Stimulated activated CD4-positive, alpha-beta T cell treated with anti-CD3 and anti-CD28 coated beads, Interleukin-4, amount 100 ng/mL, for 4 hours (primary cell): ENCODE results near the gene SUOX.
"Not testable (repeated sequence)": the region's sequence is repeated elsewhere in the genome, so short reads cannot be mapped to it uniquely, and the experiment has no call there.

Experiments used
- DNase-seq, 2 experiments: peaks; one replicate each; pipeline ENCODE4 v3.0.0-alpha.2; 2020

The SUOX gene

GRCh38 chr12:55996715-55997534 is at the start of gene SUOX:
SUOX (plus strand) TSS chr12:55997276; CDS start chr12:56002222, 4,946 bp downstream.
- no peak for DNase-seq

DNA sequence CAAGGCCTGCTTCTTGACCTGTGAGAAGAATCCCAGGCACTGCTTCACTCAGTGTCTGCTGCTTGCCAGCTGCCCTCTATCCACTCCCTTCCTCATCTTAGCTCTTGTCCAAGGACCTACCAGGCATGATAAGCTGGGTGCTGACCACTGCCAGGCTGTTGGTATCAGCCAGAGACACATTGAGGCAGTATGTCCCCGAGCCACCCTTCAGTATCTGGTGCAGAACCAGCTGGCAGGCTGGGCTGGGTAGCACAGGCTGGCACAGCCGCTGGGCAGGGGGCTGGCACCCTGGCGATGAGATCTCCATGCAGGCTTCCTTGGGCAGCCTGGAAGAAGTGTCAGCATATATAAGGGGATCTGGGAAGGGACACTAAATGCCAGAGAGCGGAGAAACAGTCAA is 41.7 kb upstream of the SUOX start:
- no peak for DNase-seq

- peak in 1 of 2 experiments; percentile 44 for DNase-seq
Observed at GRCh38 chr12:55955800-55956508, 41.1 kb upstream of the SUOX start.

GRCh38 chr12:55957106-55957859 is 39.8 kb upstream of the SUOX start:
- no peak for DNase-seq

- no peak for DNase-seq
Observed at GRCh38 chr12:55963760-55964159, 33.3 kb upstream of the SUOX start.

- no peak for DNase-seq
Observed at GRCh38 chr12:55965240-55965639, 31.8 kb upstream of the SUOX start.

DNA sequence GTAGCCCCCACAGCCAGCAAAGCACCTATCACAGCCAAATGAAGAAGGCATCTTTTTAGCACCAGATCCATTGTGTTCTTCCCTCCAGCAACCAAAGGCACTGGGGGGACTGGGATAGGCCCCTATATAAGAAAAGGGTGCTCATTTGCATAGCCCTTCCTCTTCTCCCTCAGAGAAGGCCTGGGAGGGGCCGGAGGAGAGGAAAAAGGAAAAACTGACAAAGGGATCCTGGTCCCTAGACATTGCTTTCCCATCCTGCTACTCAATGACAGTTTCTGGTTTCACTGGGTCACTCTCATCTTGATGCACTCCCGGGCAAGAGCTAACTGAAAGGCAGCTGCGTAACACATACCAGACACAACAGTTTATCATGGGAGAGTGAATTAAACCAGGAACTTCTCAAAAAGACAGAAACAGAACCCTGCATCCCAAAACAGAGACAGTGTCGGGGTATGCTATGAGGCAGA is 31.1 kb upstream of the SUOX start, which contains the start of gene PMEL:
Gene PMEL, minus strand, starts transcription at position 102 of the 467 bp plus-strand sequence. Its CDS starts 31 bp downstream, at position 71.
- DNase-seq: no peak

GRCh38 chr12:55966408-55967281 is 30.4 kb upstream of the SUOX start, which contains the start of gene CDK2:
CDK2 (plus strand) TSS chr12:55966830; CDS start chr12:55967009, 179 bp downstream.
- DNase-seq: peak; percentile 88 to 92

GRCh38 chr12:55969356-55969755 is 27.7 kb upstream of the SUOX start:
- no peak for DNase-seq

GRCh38 chr12:55970775-55971174 is 26.3 kb upstream of the SUOX start:
- DNase-seq: no peak

GRCh38 chr12:55972042-55972441 is 25.0 kb upstream of the SUOX start:
- DNase-seq: no peak

DNA sequence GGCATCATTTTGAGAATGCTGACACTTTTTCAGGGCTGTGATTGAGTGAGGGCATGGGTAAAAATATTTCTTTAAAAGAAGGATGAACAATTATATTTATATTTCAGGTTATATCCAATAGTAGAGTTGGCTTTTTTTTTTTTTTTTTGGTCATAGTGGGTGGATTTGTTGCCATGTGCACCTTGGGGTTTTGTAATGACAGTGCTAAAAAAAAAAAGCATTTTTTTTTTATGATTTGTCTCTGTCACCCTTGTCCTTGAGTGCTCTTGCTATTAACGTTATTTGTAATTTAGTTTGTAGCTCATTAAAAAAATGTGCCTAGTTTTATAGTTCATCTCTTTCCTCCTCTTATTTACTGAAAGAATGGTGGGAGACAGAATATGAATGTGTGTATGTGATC is 24.6 kb upstream of the SUOX start:
- DNase-seq: no peak

- DNase-seq: no peak
Observed at GRCh38 chr12:55972911-55973598, 24.0 kb upstream of the SUOX start.

- peak; percentile 90 to 99 for DNase-seq
Observed at GRCh38 chr12:55973599-55974307, 23.3 kb upstream of the SUOX start, which contains the start of gene RAB5B. RAB5B (plus strand) TSS chr12:55974078; CDS start chr12:55986961, 12,883 bp downstream.

- no peak for DNase-seq
Observed at GRCh38 chr12:55974308-55974730, 22.8 kb upstream of the SUOX start.

DNA sequence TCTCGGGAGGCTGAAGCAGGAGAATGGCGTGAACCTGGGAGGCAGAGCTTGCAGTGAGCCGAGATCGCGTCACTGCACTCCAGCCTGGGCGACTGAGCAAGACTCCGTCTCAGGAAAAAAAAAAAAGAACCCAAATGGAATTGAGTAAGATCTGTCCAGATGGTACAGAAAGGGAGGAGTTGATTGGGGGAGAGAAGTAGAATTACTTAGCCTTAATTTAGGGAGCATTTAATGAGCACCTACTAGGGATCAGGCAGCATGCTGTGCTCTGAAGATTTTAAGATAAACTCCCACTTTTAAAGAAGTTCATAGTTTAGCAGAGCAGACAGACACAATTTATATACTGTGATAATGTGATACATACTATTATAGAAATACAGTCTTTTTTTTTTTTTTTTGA is 18.7 kb upstream of the SUOX start:
- DNase-seq: no peak

DNA sequence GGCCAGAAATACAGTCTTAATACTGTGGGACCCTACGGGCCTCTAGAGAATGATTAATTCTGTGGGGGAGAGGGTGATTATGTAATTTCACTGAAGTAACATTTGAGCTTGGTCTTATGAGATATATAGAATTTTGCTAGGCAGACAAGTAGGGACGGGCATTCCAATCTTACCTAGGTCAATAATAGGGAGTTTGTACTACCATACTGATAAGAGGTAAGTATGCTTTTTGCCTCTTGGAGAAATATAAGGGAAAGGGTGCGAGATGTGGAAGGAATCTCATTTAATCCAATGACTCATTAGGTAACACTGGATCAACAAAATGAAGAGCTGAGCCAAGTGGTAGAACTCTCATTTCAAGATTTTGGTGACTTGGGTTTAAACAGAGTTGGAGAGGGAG is 18.0 kb upstream of the SUOX start:
- DNase-seq: no peak

- not testable (repeated sequence) for DNase-seq
Observed at GRCh38 chr12:55981882-55982281, 15.2 kb upstream of the SUOX start.

GRCh38 chr12:55982319-55982936 is 14.6 kb upstream of the SUOX start:
- DNase-seq: no peak

- no peak for DNase-seq
Observed at GRCh38 chr12:55983232-55983842, 13.7 kb upstream of the SUOX start.
